Tibial nerve (tissue), 4 donors: ENCODE results near the gene ZNF500.

Source experiments
- CTCF ChIP-seq, 5 experiments: fragments of 200-600 bp in 3 of 5; fragments of 450-650 bp in 2 of 5; sonication (generic) in 3 of 5; IDR thresholded peaks; one replicate each; pipeline ENCODE4 v1.5.1; 2016 to 2019; ENCODE audit warnings: antibody characterized with exemption in 5 of 5, mild to moderate bottlenecking in 3 of 5, moderate library complexity in 2 of 5
- EP300 ChIP-seq, 2 donors: sonication (generic); formaldehyde crosslinking; IDR thresholded peaks; one replicate each; pipeline ENCODE4 v1.6.1; 2017; ENCODE audit warnings: antibody characterized with exemption in 2 of 2, mild to moderate bottlenecking in 1 of 2
- POLR2A ChIP-seq, 2 donors: fragments of 450-650 bp; IDR thresholded peaks; one replicate each; pipeline ENCODE4 v1.6.1; 2017; ENCODE audit warnings: antibody characterized with exemption in 2 of 2, mild to moderate bottlenecking in 2 of 2, moderate library complexity in 2 of 2

- TF ChIP-seq CTCF (IDR thresholded peaks at IDR 0.05) (no peak), EP300 (IDR thresholded peaks at IDR 0.05) (no peak), POLR2A (IDR thresholded peaks at IDR 0.05) (no peak)
Observed at GRCh38 chr16:4701791-4702465, 65.0 kb downstream of the ZNF500 start.
